NCI-H2081 (cell line): ENCODE data around the gene SSTR3.
"Not testable (repeated sequence)": the region's sequence is repeated elsewhere in the genome, so short reads cannot be mapped to it uniquely, and the experiment has no call there.

Source experiments
- DNase-seq, 2 experiments: peaks; one replicate each; lab custom pipeline; 2025; lab: John Stamatoyannopoulos, UW

SSTR3 gene

DNA sequence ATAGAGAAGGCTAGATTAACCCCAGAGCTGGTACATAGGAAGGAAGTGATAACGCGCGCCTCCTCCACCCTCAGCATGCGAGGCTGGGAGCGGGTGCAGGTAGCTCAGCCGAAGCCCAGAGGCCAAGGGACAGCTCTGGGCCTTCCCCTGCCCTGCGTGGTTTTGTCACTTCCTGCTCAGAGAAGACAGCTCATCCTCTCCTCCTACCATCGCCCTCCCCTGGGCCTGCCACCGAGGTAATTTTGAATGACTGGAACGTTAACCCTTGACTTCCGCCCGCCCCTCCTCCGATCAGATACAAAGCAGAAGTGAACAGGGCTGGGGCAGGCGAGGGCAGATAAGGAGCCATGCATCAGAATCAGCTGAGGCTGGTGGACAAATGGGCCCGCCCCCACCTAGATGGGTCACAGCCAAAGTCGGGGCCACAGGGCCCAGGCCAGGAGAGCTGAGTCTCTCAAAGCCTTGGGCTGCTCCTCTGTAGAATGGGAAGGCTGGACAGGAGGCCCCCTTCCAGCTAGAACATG lies 30.2 kb upstream of the SSTR3 start:
- DNase-seq = no peak

- no peak for DNase-seq
These were observed 29.3 kb upstream of the SSTR3 start for GRCh38 chr22:37241351-37242142.

DNA sequence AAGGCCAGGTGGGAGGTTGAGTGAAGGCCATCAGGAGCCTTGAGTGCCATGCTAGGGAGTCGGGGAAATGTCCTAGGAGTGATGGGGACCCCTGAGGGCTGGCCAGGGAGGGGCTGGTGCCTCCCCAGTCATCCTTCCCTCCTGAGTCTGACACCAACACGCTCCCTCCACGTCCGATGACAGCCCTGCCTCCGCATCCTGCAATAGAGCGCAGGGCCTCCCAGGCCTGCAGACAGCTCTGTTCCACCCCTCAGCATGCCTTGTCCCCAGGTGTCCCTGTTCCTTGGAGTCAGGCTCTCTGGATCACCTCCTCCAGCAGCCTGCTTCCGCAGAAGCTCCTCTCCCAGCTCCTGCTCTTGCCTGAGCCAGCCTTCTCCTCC lies 28.7 kb upstream of the SSTR3 start:
- DNase-seq = no peak

DNA sequence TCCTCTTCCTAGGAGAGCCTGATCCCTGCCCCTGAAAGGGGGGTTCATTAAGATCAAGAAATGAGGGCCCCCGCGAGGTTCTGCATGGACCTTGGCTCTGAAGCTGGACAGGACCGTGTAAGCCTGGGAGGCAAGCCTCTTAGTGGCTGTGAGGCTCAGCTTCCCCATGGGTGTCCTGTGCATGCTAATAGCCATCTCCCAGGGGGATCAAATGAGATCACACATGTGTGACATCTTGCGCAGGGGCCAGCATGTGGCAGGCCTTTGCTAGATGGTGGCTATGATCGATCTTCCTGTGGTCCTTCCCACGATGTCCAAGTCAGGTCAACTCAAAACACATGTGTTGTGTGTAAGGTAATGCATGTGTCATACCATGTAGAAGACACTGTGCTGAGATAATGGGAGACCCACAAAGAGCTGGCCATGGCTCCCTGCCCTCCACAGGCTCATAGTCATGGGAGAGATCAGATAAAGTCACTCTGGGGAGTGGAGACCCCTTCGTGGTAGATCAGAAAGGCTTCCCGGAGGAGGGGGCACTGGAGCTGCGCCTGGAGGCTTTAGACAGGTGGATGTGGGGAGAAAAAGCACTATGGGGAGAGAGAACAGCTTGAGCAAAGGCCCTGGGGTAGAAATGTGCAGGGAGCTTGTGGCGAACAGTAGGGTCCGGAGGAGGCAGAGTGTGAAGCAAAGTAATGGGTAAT lies 28.1 kb upstream of the SSTR3 start:
- no peak for DNase-seq

- DNase-seq = no peak
These were observed 27.3 kb upstream of the SSTR3 start for GRCh38 chr22:37239336-37240239.

- DNase-seq = no peak
These were observed 25.3 kb upstream of the SSTR3 start for GRCh38 chr22:37237371-37238268.

DNA sequence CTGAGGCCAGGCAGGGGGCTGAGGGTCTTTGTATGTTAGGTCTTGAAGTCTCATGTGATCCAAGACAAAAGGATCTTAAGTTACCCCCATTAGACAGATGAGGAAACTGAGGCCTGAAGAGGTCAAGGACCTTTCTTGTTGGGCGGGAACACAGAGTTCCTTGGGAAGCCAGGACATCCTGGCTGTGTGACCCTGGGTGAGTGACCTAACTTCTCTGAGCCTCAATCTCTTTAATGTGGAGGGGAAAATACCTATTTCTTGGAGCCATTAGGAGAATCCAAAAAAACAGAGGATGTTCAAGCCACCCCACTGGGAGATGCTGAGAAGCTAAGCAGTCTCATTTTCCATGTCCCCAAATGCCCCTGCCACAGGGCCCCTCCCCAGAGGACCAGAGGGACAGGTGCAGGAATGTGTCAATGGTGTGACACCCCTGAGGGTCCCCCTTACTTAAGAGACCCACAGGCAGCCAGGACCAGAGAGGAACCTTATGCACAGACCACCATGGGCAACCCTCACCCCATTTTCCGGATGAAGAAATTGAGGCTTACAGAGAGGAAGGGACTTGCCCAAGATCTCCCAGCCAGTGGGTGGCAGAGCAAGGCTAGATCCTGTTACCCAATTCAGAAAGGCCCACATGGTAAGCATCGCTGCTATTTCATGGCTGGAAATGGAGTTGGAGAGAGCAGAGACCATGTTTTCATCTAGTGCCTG lies 23.8 kb upstream of the SSTR3 start:
- DNase-seq = no peak

GRCh38 chr22:37234736-37235711 lies 22.7 kb upstream of the SSTR3 start:
- DNase-seq = no peak

DNA sequence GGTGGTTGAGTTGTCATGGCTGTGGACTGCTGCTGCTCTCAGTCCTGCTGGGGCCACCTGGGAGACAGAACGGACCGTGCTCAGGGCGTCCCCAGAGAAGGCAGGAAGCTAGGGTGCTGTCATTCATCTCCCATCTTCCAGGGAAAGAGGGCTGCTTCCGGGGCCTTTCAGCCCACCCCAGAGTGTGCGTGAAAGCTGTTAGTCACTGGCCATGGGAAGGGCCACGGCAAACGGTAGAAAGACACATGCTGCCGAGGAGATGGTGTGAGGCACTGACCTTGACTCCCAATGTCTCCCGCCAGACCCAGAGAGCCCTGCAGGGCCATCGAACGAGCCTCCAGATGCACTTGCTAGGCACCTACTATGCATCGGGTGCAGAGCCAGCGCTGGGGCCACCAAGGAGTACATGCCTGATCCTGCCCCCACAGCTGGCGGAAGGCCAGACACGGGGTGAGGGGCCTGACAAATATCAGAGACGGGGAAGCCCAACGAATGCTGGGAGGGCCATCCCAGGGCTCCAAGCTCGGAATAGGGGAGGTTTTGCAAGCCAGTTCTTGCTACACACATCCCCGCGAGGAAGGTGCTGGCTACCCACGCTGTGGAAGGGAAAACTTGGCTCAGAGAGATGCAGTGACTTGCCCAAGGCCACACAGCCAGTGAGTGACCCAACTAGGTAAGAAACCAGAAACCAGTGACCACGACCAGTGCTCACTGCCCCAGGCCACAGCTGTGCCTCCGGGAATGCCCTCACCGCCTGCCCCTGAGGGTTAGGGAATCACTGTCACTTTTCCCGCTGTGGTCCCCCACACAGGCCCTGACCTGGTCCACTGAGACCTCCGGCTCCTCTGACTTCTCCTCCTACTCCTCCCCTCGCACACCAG lies 21.7 kb upstream of the SSTR3 start:
- DNase-seq = no peak

DNA sequence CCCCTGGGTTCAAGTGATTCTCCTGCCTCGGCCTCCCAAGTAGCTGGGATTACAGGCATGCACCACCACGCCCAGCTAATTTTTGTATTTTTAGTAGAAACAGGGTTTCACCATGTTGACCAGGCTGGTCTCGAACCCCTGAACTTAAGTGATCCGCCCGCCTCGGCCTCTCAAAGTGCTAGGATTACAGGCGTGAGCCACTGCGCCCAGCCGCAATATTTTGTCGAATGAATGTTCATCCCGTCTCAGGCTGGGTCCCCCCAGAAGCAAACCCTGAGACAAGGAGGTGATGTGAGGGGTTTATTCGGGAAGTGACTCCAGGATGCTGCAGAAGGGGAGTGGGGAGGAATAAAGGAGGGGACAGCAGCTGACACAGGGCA lies 21.1 kb upstream of the SSTR3 start:
- not testable (repeated sequence) for DNase-seq

DNA sequence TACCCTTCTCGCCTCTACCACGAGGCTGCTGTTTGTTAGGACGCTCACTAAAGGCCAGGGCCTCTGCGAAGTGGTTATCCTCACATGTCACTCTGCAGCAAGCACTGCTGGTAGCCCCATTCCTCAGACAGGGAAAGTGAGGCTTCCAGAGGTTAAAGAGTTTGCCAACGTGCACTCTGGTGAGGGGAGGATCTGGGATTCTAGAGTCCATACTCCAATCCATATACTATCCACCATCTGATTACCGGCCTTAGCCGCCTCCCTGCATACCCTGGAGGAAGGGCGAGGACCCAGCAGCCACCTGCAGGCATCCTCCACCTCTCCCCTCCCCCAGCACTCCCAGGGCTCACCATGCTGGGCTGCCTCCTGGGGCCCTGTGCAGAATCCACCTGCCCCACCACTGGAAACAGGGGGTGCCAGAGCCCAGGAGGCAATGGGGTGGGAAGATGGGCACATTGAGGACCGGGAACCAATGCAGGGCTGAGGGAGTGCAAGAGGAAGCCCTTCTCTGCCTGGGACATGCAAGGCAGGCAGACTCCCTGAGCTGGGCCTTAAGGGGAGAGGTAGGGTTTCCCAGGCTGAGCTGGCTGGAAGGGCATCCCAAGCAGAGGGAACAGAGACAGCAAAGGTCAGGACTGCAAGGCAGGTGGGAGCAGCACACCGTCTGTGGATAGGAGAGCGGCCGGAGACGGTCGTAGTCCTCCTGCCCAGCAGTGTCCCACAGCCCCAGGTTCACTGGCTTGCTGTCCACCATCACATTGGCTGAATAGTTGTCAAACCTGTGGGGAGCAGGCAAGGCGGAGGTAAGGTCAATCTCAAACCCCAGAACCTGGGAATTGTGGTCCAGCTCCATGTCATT lies 20.1 kb upstream of the SSTR3 start:
- DNase-seq = no peak

DNA sequence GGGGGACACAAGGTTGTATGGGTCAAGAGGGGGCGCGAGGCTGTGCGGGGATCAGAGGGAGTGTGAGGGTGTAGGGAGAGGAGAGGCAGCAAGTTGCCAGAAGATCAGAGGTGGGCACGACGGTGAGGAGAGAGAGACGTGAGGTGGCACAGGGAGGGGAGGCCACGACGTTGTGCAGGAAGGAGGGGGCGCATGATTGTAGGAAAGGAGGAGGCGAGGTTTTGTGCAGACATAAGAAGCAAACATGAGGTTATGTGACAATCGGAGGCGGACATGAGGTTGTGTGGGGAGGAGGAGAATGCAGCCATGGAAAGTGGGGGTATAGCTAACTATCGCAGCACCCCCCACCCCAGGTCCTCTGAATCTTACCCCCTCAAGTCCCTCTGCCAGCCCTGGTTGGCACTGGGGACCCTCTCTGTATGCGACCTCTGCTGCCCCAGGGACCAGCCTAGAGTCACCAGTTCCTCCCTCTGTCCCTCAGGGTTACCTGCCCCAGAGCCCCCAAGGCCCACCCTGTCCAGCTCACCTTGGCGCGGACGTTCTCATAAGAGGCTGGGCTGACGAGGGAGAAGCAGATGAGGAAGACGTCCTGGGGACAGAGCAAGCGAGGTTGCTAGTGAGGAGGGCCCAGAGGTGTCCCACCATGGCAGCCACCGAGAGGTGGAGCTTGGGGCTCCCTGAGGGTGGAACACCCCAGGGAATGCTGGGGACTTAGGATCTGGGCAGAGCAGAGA lies 19.3 kb upstream of the SSTR3 start:
- DNase-seq = no peak

DNA sequence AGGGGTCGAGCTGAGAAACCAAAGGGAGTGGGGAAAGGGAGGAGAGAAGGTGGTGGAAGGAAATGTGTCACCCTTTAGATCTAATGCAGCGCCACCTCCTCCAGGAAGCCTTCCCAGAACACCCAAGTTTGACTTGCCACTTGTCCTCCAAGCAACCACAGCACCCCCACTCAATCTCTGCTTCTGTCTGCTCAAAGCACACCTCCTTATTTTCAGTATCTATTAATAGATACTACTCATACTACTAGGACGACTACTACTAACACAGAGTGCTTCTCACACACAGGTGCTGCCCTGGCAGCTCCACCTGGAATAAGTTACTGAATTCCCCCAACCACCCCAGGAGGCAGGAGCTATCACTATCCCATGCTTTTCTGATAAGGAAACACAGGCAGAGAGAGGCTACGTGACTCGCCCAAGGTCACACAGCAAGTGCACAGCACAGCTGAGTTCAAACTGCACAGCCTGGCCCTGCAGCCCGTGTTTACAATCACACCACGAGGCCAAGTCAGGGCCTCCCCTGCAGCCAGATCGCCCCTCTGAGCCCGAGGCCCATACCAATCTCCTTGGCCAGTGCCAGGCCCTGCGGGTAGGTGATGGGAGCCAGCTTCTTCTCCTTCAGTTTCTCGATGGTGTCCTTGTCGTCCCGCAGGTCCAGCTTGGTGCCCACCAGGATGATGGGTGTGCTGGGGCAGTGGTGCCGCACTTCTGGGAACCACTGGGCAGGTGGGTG lies 18.6 kb upstream of the SSTR3 start:
- no peak for DNase-seq

DNA sequence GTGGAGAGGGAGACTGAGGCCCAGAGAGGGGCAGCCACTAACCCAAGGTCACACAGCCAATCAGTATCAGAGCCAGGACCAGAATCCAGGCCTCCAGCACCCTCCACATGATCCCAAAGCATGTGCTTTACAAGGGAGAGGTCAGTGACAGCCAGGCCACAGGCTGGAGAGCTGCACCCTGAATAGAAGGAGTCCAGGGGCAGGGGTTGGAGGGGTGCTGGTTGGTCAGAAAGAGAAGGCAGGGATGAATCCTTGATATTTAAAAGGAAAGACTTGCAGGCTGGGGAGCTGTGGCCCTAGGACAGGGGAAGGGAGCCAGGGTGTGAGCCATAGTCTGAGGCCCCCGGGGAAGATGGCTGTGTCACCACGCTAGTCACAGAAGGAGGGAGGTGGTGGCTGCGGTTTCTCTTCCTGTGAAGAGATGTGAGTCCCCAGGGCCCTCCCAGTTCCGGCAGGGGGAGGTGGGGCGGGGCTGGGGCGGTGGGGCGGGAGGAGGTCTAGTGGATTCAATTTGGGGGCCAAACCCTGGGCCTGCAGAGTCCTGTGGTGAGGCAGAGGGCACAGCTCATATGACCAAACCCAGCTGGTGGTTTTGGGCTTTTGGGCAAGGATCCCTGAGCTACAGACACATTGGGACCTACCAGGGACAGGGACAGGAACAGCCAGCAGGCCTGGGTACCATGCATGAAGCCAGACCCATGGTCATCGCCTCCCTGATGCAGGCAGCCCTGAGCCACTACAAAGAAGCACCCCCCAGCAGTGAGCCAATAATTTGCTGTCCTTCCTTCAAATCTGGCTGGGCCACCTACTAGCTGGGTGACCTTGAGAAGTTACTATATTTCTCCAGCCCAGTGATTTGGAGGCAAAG lies 17.8 kb upstream of the SSTR3 start:
- DNase-seq = no peak
